Measurements from ENCODE around the gene PRKCE. TPM values are rescaled to one million over a fixed set of nuclear protein-coding genes. Genes with fewer than 3 reads are reported as not detected.

The PRKCE gene
- total and polyA plus RNA-seq, 2 donors (not counting 1 experiment from before 2014, with no cell fraction given) = 14.1 to 19.0 TPM

- Histone ChIP-seq H3K4me1 (ENCODE audit: control insufficient read depth, extremely low read depth, insufficient read depth, low read length) (no peaks in the 10 kb centered on the region), H3K27ac (ENCODE audit: insufficient read depth, low read length) (no peak overlapping the region), H3K36me3 (ENCODE audit: control insufficient read depth, insufficient read depth, low read length) (no peaks in the 10 kb centered on the region), H3K27me3 (ENCODE audit: control insufficient read depth, insufficient read depth, low read length) (no peaks in the 10 kb centered on the region), H3K4me3 (replicated peaks in 1 of 4; ENCODE audit: control extremely low read depth in 1 of 4, insufficient read depth in 1 of 4, low read depth in 3 of 4, low read length in 4 of 4) (no peak overlapping the region), H2AFZ (ENCODE audit: low read length) (no peak overlapping the region), H3K79me2 (ENCODE audit: control insufficient read depth, insufficient read depth, low read length) (no peaks in the 10 kb centered on the region), H3K4me2 (ENCODE audit: extremely low read depth, insufficient read depth, low read length) (no peak overlapping the region), H4K20me1 (ENCODE audit: control insufficient read depth, extremely low read depth, insufficient read depth, low read length) (no peaks in the 10 kb centered on the region), H3K9me3 (ENCODE audit: control insufficient read depth, insufficient read depth, low read depth, low read length) (no peaks in the 10 kb centered on the region), H3K9ac (ENCODE audit: insufficient read depth, low read length) (no peak overlapping the region)
- TF ChIP-seq EZH2 (IDR thresholded peaks at IDR 0.05; ENCODE audit: low read length, missing control alignments) (no peak), CTCF (conservative IDR thresholded peaks at IDR 0.05 in 1 of 2, IDR thresholded peaks at IDR 0.05 in 1 of 2; ENCODE audit: low read depth in 1 of 2, low read length in 2 of 2) (no peak)
- no peak for DNase-seq (ENCODE audit: low read depth in 2 of 2)
These were observed 273.6 kb downstream of the PRKCE start for GRCh38 chr2:45925026-45925425.

GRCh38 chr2:45925636-45926366 is 274.3 kb downstream of the PRKCE start:
- TF ChIP-seq EZH2 (IDR thresholded peaks at IDR 0.05; ENCODE audit: low read length, missing control alignments) (no peak), CTCF (conservative IDR thresholded peaks at IDR 0.05 in 1 of 2, IDR thresholded peaks at IDR 0.05 in 1 of 2; ENCODE audit: low read depth in 1 of 2, low read length in 2 of 2) (no peak)
- DNase-seq (ENCODE audit: low read depth in 2 of 2) = peak in 1 of 2 donors; percentile 40
- Histone ChIP-seq H3K9me3 (ENCODE audit: control insufficient read depth, insufficient read depth, low read depth, low read length) (no peaks in the 10 kb centered on the region), H3K4me2 (ENCODE audit: extremely low read depth, insufficient read depth, low read length) (no peak overlapping the region), H2AFZ (ENCODE audit: low read length) (no peak overlapping the region), H3K79me2 (ENCODE audit: control insufficient read depth, insufficient read depth, low read length) (no peaks in the 10 kb centered on the region), H3K4me1 (ENCODE audit: control insufficient read depth, extremely low read depth, insufficient read depth, low read length) (peaks cover 2% of the 10 kb centered on the region), H3K9ac (ENCODE audit: insufficient read depth, low read length) (no peak overlapping the region), H3K27me3 (ENCODE audit: control insufficient read depth, insufficient read depth, low read length) (no peaks in the 10 kb centered on the region), H3K4me3 (replicated peaks in 1 of 4; ENCODE audit: control extremely low read depth in 1 of 4, insufficient read depth in 1 of 4, low read depth in 3 of 4, low read length in 4 of 4) (no peak overlapping the region), H4K20me1 (ENCODE audit: control insufficient read depth, extremely low read depth, insufficient read depth, low read length) (no peaks in the 10 kb centered on the region), H3K27ac (ENCODE audit: insufficient read depth, low read length) (no peak overlapping the region), H3K36me3 (ENCODE audit: control insufficient read depth, insufficient read depth, low read length) (no peaks in the 10 kb centered on the region)

- peaks cover 2% of the 10 kb centered on the region for H3K4me1 ChIP-seq (ENCODE audit: control insufficient read depth, extremely low read depth, insufficient read depth, low read length)
- no peaks in the 10 kb centered on the region for H3K27me3 ChIP-seq (ENCODE audit: control insufficient read depth, insufficient read depth, low read length)
- H3K27ac ChIP-seq (ENCODE audit: insufficient read depth, low read length) = no peak overlapping the region
- no peak for DNase-seq (ENCODE audit: low read depth in 2 of 2)
- H3K9ac ChIP-seq (ENCODE audit: insufficient read depth, low read length) = no peak overlapping the region
- TF ChIP-seq CTCF (conservative IDR thresholded peaks at IDR 0.05 in 1 of 2, IDR thresholded peaks at IDR 0.05 in 1 of 2; ENCODE audit: low read depth in 1 of 2, low read length in 2 of 2) (no peak), EZH2 (IDR thresholded peaks at IDR 0.05; ENCODE audit: low read length, missing control alignments) (no peak)
- H4K20me1 ChIP-seq (ENCODE audit: control insufficient read depth, extremely low read depth, insufficient read depth, low read length) = no peaks in the 10 kb centered on the region
- H3K36me3 ChIP-seq (ENCODE audit: control insufficient read depth, insufficient read depth, low read length) = no peaks in the 10 kb centered on the region
- no peaks in the 10 kb centered on the region for H3K79me2 ChIP-seq (ENCODE audit: control insufficient read depth, insufficient read depth, low read length)
- no peak overlapping the region for H2AFZ ChIP-seq (ENCODE audit: low read length)
- H3K4me3 ChIP-seq (replicated peaks in 1 of 4; ENCODE audit: control extremely low read depth in 1 of 4, insufficient read depth in 1 of 4, low read depth in 3 of 4, low read length in 4 of 4) = no peak overlapping the region
- no peaks in the 10 kb centered on the region for H3K9me3 ChIP-seq (ENCODE audit: control insufficient read depth, insufficient read depth, low read depth, low read length)
- no peak overlapping the region for H3K4me2 ChIP-seq (ENCODE audit: extremely low read depth, insufficient read depth, low read length)
These were observed 277.5 kb downstream of the PRKCE start for GRCh38 chr2:45928946-45929345.

All from fibroblast of lung (primary cell).